Muscle layer of duodenum (tissue), 2 donors: ENCODE measurements around the gene LIX1L.
"Not testable (repeated sequence)": the region's sequence is repeated elsewhere in the genome, so short reads cannot be mapped to it uniquely, and the experiment has no call there.

Source experiments
- H3K27ac ChIP-seq: one replicate; pipeline ENCODE4 v1.7.0; 2013; ENCODE audit warnings: mild to moderate bottlenecking, low read length
- H3K27me3 ChIP-seq: one replicate; pipeline ENCODE4 v1.7.0; 2013; ENCODE audit warnings: low read depth, mild to moderate bottlenecking, control low read depth, low read length
- H3K36me3 ChIP-seq, 2 donors: one replicate each; pipeline ENCODE4 v1.7.0; 2013; ENCODE audit warnings: low read length in 2 of 2, control low read depth in 1 of 2, mild to moderate bottlenecking in 1 of 2; ENCODE audit not compliant: insufficient read depth in 2 of 2, control insufficient read depth in 1 of 2
- H3K4me1 ChIP-seq, 2 donors: one replicate each; pipeline ENCODE4 v1.7.0; 2013; ENCODE audit warnings: low read length in 2 of 2, mild to moderate bottlenecking in 2 of 2, control low read depth in 1 of 2, moderate library complexity in 1 of 2; ENCODE audit not compliant: insufficient read depth in 2 of 2, control insufficient read depth in 1 of 2
- H3K4me3 ChIP-seq, 2 donors: one replicate each; pipeline ENCODE4 v1.7.0; 2013; ENCODE audit warnings: low read length in 2 of 2, low read depth in 1 of 2, mild to moderate bottlenecking in 1 of 2
- H3K9me3 ChIP-seq, 2 donors: one replicate each; pipeline ENCODE4 v1.7.0; 2013; ENCODE audit warnings: low read length in 2 of 2, control low read depth in 1 of 2, mild to moderate bottlenecking in 1 of 2; ENCODE audit not compliant: control insufficient read depth in 1 of 2
- donor health status: healthy.

LIX1L gene

GRCh38 chr1:145926686-145927062 is 31.1 kb downstream of the LIX1L start:
- H3K4me3 ChIP-seq: peak overlapping the region; percentile 79 to 97
- H3K36me3 ChIP-seq: peaks cover 9 to 11% of the 10 kb centered on the region in 2 donors
- H3K4me1 ChIP-seq: peaks cover 13 to 16% of the 10 kb centered on the region in 2 donors
- peak overlapping the region; percentile 100 for H3K27ac ChIP-seq
- no peaks in the 10 kb centered on the region for H3K27me3 ChIP-seq
- H3K9me3 ChIP-seq: no peaks in the 10 kb centered on the region

- Histone ChIP-seq H3K36me3 (peaks cover 9 to 11% of the 10 kb centered on the region in 2 donors), H3K4me1 (peaks cover 15 to 27% of the 10 kb centered on the region in 2 donors), H3K27me3 (no peaks in the 10 kb centered on the region), H3K9me3 (no peaks in the 10 kb centered on the region), H3K27ac (no peak overlapping the region), H3K4me3 (no peak overlapping the region)
These were observed 35.6 kb downstream of the LIX1L start for GRCh38 chr1:145922266-145922665.

- H3K9me3 ChIP-seq, H3K27ac ChIP-seq, H3K4me3 ChIP-seq, H3K27me3 ChIP-seq: not testable (repeated sequence)
- H3K36me3 ChIP-seq: peaks cover 8 to 13% of the 10 kb centered on the region in 2 donors
- H3K4me1 ChIP-seq: peaks cover 6 to 25% of the 10 kb centered on the region in 2 donors
These were observed 37.5 kb downstream of the LIX1L start for GRCh38 chr1:145920297-145920696.

- Histone ChIP-seq H3K9me3 (no peaks in the 10 kb centered on the region), H3K4me1 (peaks cover 6 to 25% of the 10 kb centered on the region in 2 donors), H3K27me3 (no peaks in the 10 kb centered on the region), H3K36me3 (peaks cover 11 to 23% of the 10 kb centered on the region in 2 donors), H3K27ac (peak overlapping the region; percentile 92), H3K4me3 (peak overlapping the region; percentile 95 to 98)
These were observed 38.6 kb downstream of the LIX1L start for GRCh38 chr1:145918992-145919939.

- H3K27ac ChIP-seq: peak within 1 kb of the TSS; percentile 92
- H3K4me3 ChIP-seq: peak within 1 kb of the TSS; percentile 95 to 98
- H3K4me1 ChIP-seq: peaks cover 6 to 25% of the 10 kb centered on the region in 2 donors
- H3K27me3 ChIP-seq: no peaks in the 10 kb centered on the region
- H3K9me3 ChIP-seq: no peaks in the 10 kb centered on the region
- H3K36me3 ChIP-seq: peaks cover 15 to 22% of the 10 kb centered on the region in 2 donors
These were observed 39.4 kb downstream of the LIX1L start, which contains the start of gene PEX11B for GRCh38 chr1:145918144-145918991. TSS of gene PEX11B (minus strand) at chr1:145918717. CDS start at chr1:145918688, 29 bp downstream.

- no peaks in the 10 kb centered on the region for H3K9me3 ChIP-seq
- peaks cover 15 to 28% of the 10 kb centered on the region in 2 donors for H3K36me3 ChIP-seq
- H3K4me3 ChIP-seq: peak overlapping the region; percentile 95 to 98
- peaks cover 6 to 25% of the 10 kb centered on the region in 2 donors for H3K4me1 ChIP-seq
- H3K27ac ChIP-seq: peak overlapping the region; percentile 92
- H3K27me3 ChIP-seq: no peaks in the 10 kb centered on the region
These were observed 40.2 kb downstream of the LIX1L start for GRCh38 chr1:145917595-145917994.

- H3K4me1 ChIP-seq: peaks cover 6 to 25% of the 10 kb centered on the region in 2 donors
- no peak overlapping the region for H3K4me3 ChIP-seq
- no peaks in the 10 kb centered on the region for H3K9me3 ChIP-seq
- no peaks in the 10 kb centered on the region for H3K27me3 ChIP-seq
- H3K27ac ChIP-seq: no peak overlapping the region
- H3K36me3 ChIP-seq: peaks cover 23 to 35% of the 10 kb centered on the region in 2 donors
These were observed 41.1 kb downstream of the LIX1L start for GRCh38 chr1:145916745-145917144.

- H3K27me3 ChIP-seq: no peaks in the 10 kb centered on the region
- H3K4me1 ChIP-seq: peaks cover 0 to 10% of the 10 kb centered on the region in 2 donors
- peaks cover 34 to 46% of the 10 kb centered on the region in 2 donors for H3K36me3 ChIP-seq
- H3K27ac ChIP-seq: no peak overlapping the region
- no peak overlapping the region for H3K4me3 ChIP-seq
- H3K9me3 ChIP-seq: no peaks in the 10 kb centered on the region
These were observed 45.6 kb downstream of the LIX1L start for GRCh38 chr1:145912128-145912641.

GRCh38 chr1:145908653-145909052 is 49.2 kb downstream of the LIX1L start:
- H3K4me3 ChIP-seq: no peak overlapping the region
- H3K27me3 ChIP-seq: no peaks in the 10 kb centered on the region
- no peaks in the 10 kb centered on the region for H3K9me3 ChIP-seq
- H3K27ac ChIP-seq: no peak overlapping the region
- peaks cover 0 to 3% of the 10 kb centered on the region in 2 donors for H3K4me1 ChIP-seq
- H3K36me3 ChIP-seq: peaks cover 19 to 27% of the 10 kb centered on the region in 2 donors

GRCh38 chr1:145906954-145907753 is 50.7 kb downstream of the LIX1L start:
- H3K9me3 ChIP-seq: no peaks in the 10 kb centered on the region
- peak overlapping the region; percentile 20 for H3K27ac ChIP-seq
- H3K27me3 ChIP-seq: no peaks in the 10 kb centered on the region
- H3K4me1 ChIP-seq: peaks cover 0 to 3% of the 10 kb centered on the region in 2 donors
- no peak overlapping the region for H3K4me3 ChIP-seq
- peaks cover 15% of the 10 kb centered on the region in 2 donors for H3K36me3 ChIP-seq
